ENCODE measurements around the gene TCF7L2. TPM values are rescaled to one million over a fixed set of nuclear protein-coding genes. Genes with fewer than 3 reads are reported as not detected.
A peak's percentile ranks its signal among the peaks of the same experiment; 100 is the strongest.
"Not testable (repeated sequence)": the region's sequence is repeated elsewhere in the genome, so short reads cannot be mapped to it uniquely, and the experiment has no call there.

Gene TCF7L2
- polyA plus RNA-seq, 3 donors, result 2.1 to 23.5 (median 6.1) TPM

DNA sequence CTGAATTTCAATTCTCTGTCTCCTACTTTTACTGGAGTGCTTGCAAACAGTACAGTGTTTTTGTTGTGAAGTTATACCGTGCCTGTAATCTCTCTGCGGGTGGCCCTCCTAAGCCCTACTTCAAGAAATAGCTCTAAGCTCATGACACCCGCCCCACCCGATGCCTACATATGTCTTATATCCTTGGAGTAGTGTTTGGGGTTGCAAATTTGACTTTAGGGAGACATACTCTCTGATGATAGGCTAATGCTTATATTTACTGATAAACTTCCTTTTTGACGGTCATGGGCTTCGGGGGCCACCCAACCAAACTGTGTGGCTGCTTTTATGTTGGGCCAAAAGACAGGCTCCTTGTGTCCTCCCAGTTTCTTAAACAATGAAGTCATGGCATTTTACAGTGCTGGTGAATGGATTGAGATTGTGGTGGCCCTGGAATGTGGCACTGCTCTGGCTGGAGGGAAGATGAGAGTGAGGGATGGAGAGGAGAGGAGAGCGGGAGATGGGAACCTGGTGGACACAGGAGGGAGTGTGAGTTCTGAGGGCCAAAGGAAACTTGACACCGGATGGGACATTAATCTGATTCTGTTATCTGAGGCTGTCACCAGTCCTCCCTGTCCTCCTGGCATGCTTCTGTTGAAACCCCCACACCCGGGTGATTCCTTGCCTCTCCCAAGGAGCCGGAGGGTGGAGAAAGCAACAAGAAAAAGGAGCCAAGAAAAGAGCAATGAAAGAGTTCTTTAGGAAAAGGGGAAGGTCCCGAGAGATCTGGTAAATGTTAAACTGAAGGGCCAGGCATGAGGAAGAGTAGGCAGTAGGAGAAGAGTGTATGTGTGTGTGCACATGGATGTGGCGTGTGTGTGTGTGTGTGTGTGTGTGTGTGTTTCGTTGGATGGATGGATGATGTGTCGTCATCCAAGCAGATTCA is 113.3 kb downstream of the TCF7L2 start:
- TF ChIP-seq, protein P1, sequence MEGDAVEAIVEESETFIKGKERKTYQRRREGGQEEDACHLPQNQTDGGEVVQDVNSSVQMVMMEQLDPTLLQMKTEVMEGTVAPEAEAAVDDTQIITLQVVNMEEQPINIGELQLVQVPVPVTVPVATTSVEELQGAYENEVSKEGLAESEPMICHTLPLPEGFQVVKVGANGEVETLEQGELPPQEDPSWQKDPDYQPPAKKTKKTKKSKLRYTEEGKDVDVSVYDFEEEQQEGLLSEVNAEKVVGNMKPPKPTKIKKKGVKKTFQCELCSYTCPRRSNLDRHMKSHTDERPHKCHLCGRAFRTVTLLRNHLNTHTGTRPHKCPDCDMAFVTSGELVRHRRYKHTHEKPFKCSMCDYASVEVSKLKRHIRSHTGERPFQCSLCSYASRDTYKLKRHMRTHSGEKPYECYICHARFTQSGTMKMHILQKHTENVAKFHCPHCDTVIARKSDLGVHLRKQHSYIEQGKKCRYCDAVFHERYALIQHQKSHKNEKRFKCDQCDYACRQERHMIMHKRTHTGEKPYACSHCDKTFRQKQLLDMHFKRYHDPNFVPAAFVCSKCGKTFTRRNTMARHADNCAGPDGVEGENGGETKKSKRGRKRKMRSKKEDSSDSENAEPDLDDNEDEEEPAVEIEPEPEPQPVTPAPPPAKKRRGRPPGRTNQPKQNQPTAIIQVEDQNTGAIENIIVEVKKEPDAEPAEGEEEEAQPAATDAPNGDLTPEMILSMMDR (IDR thresholded peaks at IDR 0.05), result no peak
- no peaks in the 10 kb centered on the region for H3K27me3 ChIP-seq (ENCODE audit: control insufficient read depth in 2 of 2, insufficient read depth in 2 of 2, low read length in 2 of 2)
- intact Hi-C loops (cut with micrococcal nuclease), result no loop called here
- Mint-ChIP-seq H3K4me3 (no peak overlapping the region), H3K36me3 (peaks cover 5 to 7% of the 10 kb centered on the region in 2 donors), H3K4me1 (peaks cover 5% of the 10 kb centered on the region), H3K27me3 (ENCODE audit: low read depth in 3 of 3) (no peaks in the 10 kb centered on the region), H3K27ac (peak overlapping the region in 1 of 7 donors; percentile 6), H3K9me3 (no peaks in the 10 kb centered on the region)
- WGBS (ENCODE audit: insufficient coverage), result 88% methylated on average over 9 of the region's 14 CpGs
- no peak overlapping the region for H3K4me2 ChIP-seq (replicated peaks; ENCODE audit: extremely low read depth, low read length, poor library complexity, severe bottlenecking)
- DNase-seq, result no peak
- H2AFZ ChIP-seq (ENCODE audit: insufficient read depth, low read depth, low read length, poor library complexity, severe bottlenecking), result no peak overlapping the region
- no peak overlapping the region for H3K4me3 ChIP-seq (replicated peaks in 1 of 3; ENCODE audit: low read depth in 2 of 3, low read length in 3 of 3)
- peaks cover 4 to 10% of the 10 kb centered on the region in 2 donors for H3K4me1 ChIP-seq (ENCODE audit: control insufficient read depth in 1 of 2, insufficient read depth in 2 of 2, low read length in 2 of 2)
- H3K79me2 ChIP-seq (ENCODE audit: insufficient read depth, low read length), result no peaks in the 10 kb centered on the region
- peaks cover 100% of the 10 kb centered on the region for H4K20me1 ChIP-seq (ENCODE audit: insufficient read depth, low read length)
- no peaks in the 10 kb centered on the region for H3K36me3 ChIP-seq (replicated peaks in 1 of 2; ENCODE audit: control insufficient read depth in 1 of 2, insufficient read depth in 2 of 2, low read length in 2 of 2)
- no peak overlapping the region for H3K27ac ChIP-seq (ENCODE audit: low read depth in 1 of 2, low read length in 2 of 2)
- H3K9ac ChIP-seq (ENCODE audit: insufficient read depth, low read length, poor library complexity, severe bottlenecking), result no peak overlapping the region
- no peaks in the 10 kb centered on the region for H3K9me3 ChIP-seq (replicated peaks in 1 of 2; ENCODE audit: control insufficient read depth in 1 of 2, insufficient read depth in 1 of 2, low read length in 2 of 2)

DNA sequence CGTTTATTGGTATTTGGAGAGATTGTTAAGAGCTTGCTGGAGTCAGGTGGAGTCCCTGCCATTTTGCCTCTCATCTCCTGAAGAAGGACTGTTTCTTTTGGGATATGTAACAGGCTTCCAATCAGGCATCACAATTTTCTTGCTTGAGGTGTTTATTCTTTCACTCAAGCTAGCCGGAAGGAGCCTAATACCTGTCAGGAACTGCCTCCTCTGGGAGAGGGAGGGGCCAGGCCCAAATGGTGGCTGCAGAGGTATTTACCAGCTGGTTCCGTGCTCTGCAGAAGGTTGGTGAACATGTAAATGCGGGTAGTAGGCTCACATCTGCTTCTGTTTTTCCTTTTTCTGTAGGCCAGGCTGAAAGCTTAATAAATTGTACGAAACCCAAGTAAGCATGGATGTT is 114.0 kb downstream of the TCF7L2 start:
- Mint-ChIP-seq H3K4me1 (peaks cover 5% of the 10 kb centered on the region), H3K36me3 (peaks cover 11 to 12% of the 10 kb centered on the region in 2 donors), H3K4me3 (no peak overlapping the region), H3K9me3 (no peaks in the 10 kb centered on the region), H3K27me3 (ENCODE audit: low read depth in 3 of 3) (no peaks in the 10 kb centered on the region), H3K27ac (no peak overlapping the region)
- intact Hi-C loops (cut with micrococcal nuclease), result no loop called here
- H3K9ac ChIP-seq (ENCODE audit: insufficient read depth, low read length, poor library complexity, severe bottlenecking), result no peak overlapping the region
- H3K9me3 ChIP-seq (replicated peaks in 1 of 2; ENCODE audit: control insufficient read depth in 1 of 2, insufficient read depth in 1 of 2, low read length in 2 of 2), result no peaks in the 10 kb centered on the region
- TF ChIP-seq, protein P1 (IDR thresholded peaks at IDR 0.05), result no peak
- no peaks in the 10 kb centered on the region for H3K27me3 ChIP-seq (ENCODE audit: control insufficient read depth in 2 of 2, insufficient read depth in 2 of 2, low read length in 2 of 2)
- WGBS (ENCODE audit: insufficient coverage), result 100% methylated on average over 1 of the region's 5 CpGs
- H3K4me1 ChIP-seq (ENCODE audit: control insufficient read depth in 1 of 2, insufficient read depth in 2 of 2, low read length in 2 of 2), result peaks cover 4 to 10% of the 10 kb centered on the region in 2 donors
- no peak overlapping the region for H2AFZ ChIP-seq (ENCODE audit: insufficient read depth, low read depth, low read length, poor library complexity, severe bottlenecking)
- H3K4me2 ChIP-seq (replicated peaks; ENCODE audit: extremely low read depth, low read length, poor library complexity, severe bottlenecking), result no peak overlapping the region
- peaks cover 100% of the 10 kb centered on the region for H4K20me1 ChIP-seq (ENCODE audit: insufficient read depth, low read length)
- no peak overlapping the region for H3K27ac ChIP-seq (ENCODE audit: low read depth in 1 of 2, low read length in 2 of 2)
- no peak overlapping the region for H3K4me3 ChIP-seq (replicated peaks in 1 of 3; ENCODE audit: low read depth in 2 of 3, low read length in 3 of 3)
- DNase-seq, result no peak
- no peaks in the 10 kb centered on the region for H3K36me3 ChIP-seq (replicated peaks in 1 of 2; ENCODE audit: control insufficient read depth in 1 of 2, insufficient read depth in 2 of 2, low read length in 2 of 2)
- no peaks in the 10 kb centered on the region for H3K79me2 ChIP-seq (ENCODE audit: insufficient read depth, low read length)

DNA sequence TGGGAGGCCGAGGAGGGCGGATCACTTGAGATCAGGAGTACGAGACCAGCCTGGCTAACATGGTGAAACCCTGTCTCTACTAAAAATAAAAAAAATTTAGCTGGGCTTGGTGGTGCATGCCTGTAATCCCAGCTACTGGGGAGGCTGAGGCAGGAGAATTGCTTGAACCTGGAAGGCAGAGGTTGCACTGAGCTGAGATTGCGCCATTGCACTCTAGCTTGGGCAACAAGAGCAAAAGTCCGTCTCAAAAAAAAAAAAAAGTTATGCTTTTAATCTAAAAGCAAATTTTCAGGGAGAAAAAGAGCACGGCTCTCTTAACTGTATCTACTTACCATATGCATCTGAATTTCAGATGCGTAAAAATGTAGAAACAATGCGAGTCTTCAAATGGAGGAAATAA is 116.1 kb downstream of the TCF7L2 start:
- H3K27ac ChIP-seq (ENCODE audit: low read depth in 1 of 2, low read length in 2 of 2), result not testable (repeated sequence)

More for the DNA sequence above, 116.1 kb downstream of the TCF7L2 start:
- H3K9ac ChIP-seq (ENCODE audit: insufficient read depth, low read length, poor library complexity, severe bottlenecking); H2AFZ ChIP-seq (ENCODE audit: insufficient read depth, low read depth, low read length, poor library complexity, severe bottlenecking); H3K79me2 ChIP-seq (ENCODE audit: insufficient read depth, low read length); H3K27me3 ChIP-seq (ENCODE audit: control insufficient read depth in 2 of 2, insufficient read depth in 2 of 2, low read length in 2 of 2); H3K4me1 Mint-ChIP-seq; DNase-seq; H3K27ac Mint-ChIP-seq; H3K4me3 ChIP-seq (replicated peaks in 1 of 3; ENCODE audit: low read depth in 2 of 3, low read length in 3 of 3); H3K9me3 ChIP-seq (replicated peaks in 1 of 2; ENCODE audit: control insufficient read depth in 1 of 2, insufficient read depth in 1 of 2, low read length in 2 of 2); H3K9me3 Mint-ChIP-seq; H3K27me3 Mint-ChIP-seq (ENCODE audit: low read depth in 3 of 3); H3K4me2 ChIP-seq (replicated peaks; ENCODE audit: extremely low read depth, low read length, poor library complexity, severe bottlenecking); intact Hi-C loops (cut with micrococcal nuclease); H3K4me1 ChIP-seq (ENCODE audit: control insufficient read depth in 1 of 2, insufficient read depth in 2 of 2, low read length in 2 of 2); H3K36me3 ChIP-seq (replicated peaks in 1 of 2; ENCODE audit: control insufficient read depth in 1 of 2, insufficient read depth in 2 of 2, low read length in 2 of 2); H3K4me3 Mint-ChIP-seq: not testable (repeated sequence)
- peaks cover 18 to 28% of the 10 kb centered on the region in 2 donors for H3K36me3 Mint-ChIP-seq
- WGBS (ENCODE audit: insufficient coverage), result no CpG with 5 or more reads among the region's 8 CpGs
- peaks cover 97% of the 10 kb centered on the region for H4K20me1 ChIP-seq (ENCODE audit: insufficient read depth, low read length)
